OCI-LY1 (cell line): ENCODE measurements around the gene SANBR.

Source experiments
- H2AFZ ChIP-seq: fragments of 200-600 bp; sonication (generic), shearing (Covaris generic); 2 replicates; pipeline ENCODE4 v1.6.0; 2014; ENCODE audit warnings: antibody characterized with exemption, mild to moderate bottlenecking, low read length
- H3F3A ChIP-seq: fragments of 200-600 bp; sonication (generic), shearing (Covaris generic); 2 replicates; pipeline ENCODE4 v1.6.0; 2014; ENCODE audit warnings: mild to moderate bottlenecking, antibody characterized with exemption, low read length, moderate library complexity; ENCODE audit not compliant: insufficient read depth
- H3K27ac ChIP-seq: fragments of 200-600 bp; sonication (generic); 2 replicates; pipeline ENCODE4 v1.5.1; 2014; ENCODE audit warnings: low read length, mixed run types, mild to moderate bottlenecking, low read depth; ENCODE audit not compliant: poor library complexity, severe bottlenecking
- H3K27me3 ChIP-seq: fragments of 200-600 bp; sonication (generic); 2 replicates; pipeline ENCODE4 v1.6.0; 2014; ENCODE audit warnings: antibody characterized with exemption, mild to moderate bottlenecking, low read length, moderate library complexity; ENCODE audit not compliant: insufficient read depth
- H3K36me3 ChIP-seq: fragments of 200-600 bp; sonication (generic); 2 replicates; pipeline ENCODE4 v1.6.1; 2014; ENCODE audit warnings: mild to moderate bottlenecking, antibody characterized with exemption, low read length, moderate library complexity, mixed read lengths; ENCODE audit not compliant: insufficient read depth
- H3K4me1 ChIP-seq: fragments of 200-600 bp; sonication (generic); 2 replicates; pipeline ENCODE4 v1.5.1; 2014; ENCODE audit warnings: mild to moderate bottlenecking, low read length, moderate library complexity; ENCODE audit not compliant: insufficient read depth, severe bottlenecking
- H3K4me2 ChIP-seq: fragments of 200-600 bp; sonication (generic), shearing (Covaris generic); 2 replicates; pipeline ENCODE4 v1.6.1; 2014; ENCODE audit warnings: low read length
- H3K4me3 ChIP-seq: fragments of 200-600 bp; sonication (generic); 2 replicates; pipeline ENCODE4 v1.5.1; 2014; ENCODE audit warnings: low read length, low read depth, mild to moderate bottlenecking, mixed read lengths; ENCODE audit not compliant: poor library complexity, severe bottlenecking
- H3K79me2 ChIP-seq: fragments of 200-600 bp; shearing (Covaris generic); 2 replicates; pipeline ENCODE4 v1.6.1; 2016; ENCODE audit warnings: mixed run types, low read length, mixed read lengths; ENCODE audit not compliant: insufficient read depth
- H3K9ac ChIP-seq: fragments of 200-600 bp; sonication (generic), shearing (Covaris generic); 2 replicates; pipeline ENCODE4 v1.6.1; 2014; ENCODE audit warnings: mild to moderate bottlenecking, low read length, mixed read lengths
- H3K9me2 ChIP-seq: fragments of 200-600 bp; sonication (generic), shearing (Covaris generic); 2 replicates; pipeline ENCODE4 v1.6.1; 2014; ENCODE audit warnings: low read depth, mild to moderate bottlenecking, low read length, mixed read lengths
- H3K9me3 ChIP-seq: fragments of 200-600 bp; shearing (Covaris generic); 2 replicates; pipeline ENCODE4 v1.6.1; 2014; ENCODE audit warnings: low read length, mixed read lengths
- H4K20me1 ChIP-seq: fragments of 200-600 bp; sonication (generic), shearing (Covaris generic); 2 replicates; pipeline ENCODE4 v1.6.0; 2016; ENCODE audit warnings: mild to moderate bottlenecking, low read length; ENCODE audit not compliant: insufficient read depth
- CTCF ChIP-seq: fragments of 200-600 bp; sonication (generic), shearing (Covaris generic); IDR thresholded peaks from 2 replicates; pipeline ENCODE4 v1.5.1; 2017; ENCODE audit warnings: mild to moderate bottlenecking, antibody characterized with exemption, low read length, moderate library complexity, mixed read lengths
- EZH2 ChIP-seq: fragments of 200-600 bp; sonication (generic), shearing (Covaris generic); IDR thresholded peaks from 2 replicates; pipeline ENCODE4 v1.8.0; 2017; ENCODE audit warnings: borderline replicate concordance, mixed run types, mild to moderate bottlenecking, antibody characterized with exemption, low read length, moderate library complexity, mixed read lengths

SANBR gene

GRCh38 chr2:61018798-61019197 is 46.9 kb upstream of the SANBR start:
- peak overlapping the region; percentile 89 for H3K4me3 ChIP-seq
- no peaks in the 10 kb centered on the region for H3F3A ChIP-seq
- peak overlapping the region; percentile 81 for H3K9ac ChIP-seq
- H3K9me2 ChIP-seq, result no peaks in the 10 kb centered on the region
- H3K9me3 ChIP-seq, result peaks cover 3% of the 10 kb centered on the region; the same call in 1 of the 2 replicates
- peak overlapping the region; percentile 89 for H3K27ac ChIP-seq
- no peaks in the 10 kb centered on the region for H3K27me3 ChIP-seq
- no peak overlapping the region for H2AFZ ChIP-seq
- peaks cover 22% of the 10 kb centered on the region for H3K36me3 ChIP-seq
- no peak for TF ChIP-seq CTCF
- no peak for TF ChIP-seq EZH2
- peaks cover 30% of the 10 kb centered on the region for H3K4me1 ChIP-seq
- H3K4me2 ChIP-seq, result peak overlapping the region; percentile 87
- H3K79me2 ChIP-seq, result peaks cover 43% of the 10 kb centered on the region
- H4K20me1 ChIP-seq, result no peaks in the 10 kb centered on the region

GRCh38 chr2:61021228-61021660 is 44.4 kb upstream of the SANBR start:
- TF ChIP-seq EZH2 (no peak), CTCF (no peak)
- Histone ChIP-seq H3K36me3 (peaks cover 22% of the 10 kb centered on the region), H4K20me1 (no peaks in the 10 kb centered on the region), H3K4me3 (no peak overlapping the region), H3K9ac (no peak overlapping the region), H3K9me3 (peaks cover 3% of the 10 kb centered on the region; the same call in 1 of the 2 replicates), H3F3A (no peaks in the 10 kb centered on the region), H3K4me1 (peaks cover 16% of the 10 kb centered on the region), H3K27me3 (no peaks in the 10 kb centered on the region), H2AFZ (no peak overlapping the region), H3K27ac (no peak overlapping the region), H3K4me2 (no peak overlapping the region), H3K79me2 (peaks cover 42% of the 10 kb centered on the region), H3K9me2 (no peaks in the 10 kb centered on the region)

GRCh38 chr2:61023670-61024069 is 42.0 kb upstream of the SANBR start:
- peaks cover 31% of the 10 kb centered on the region for H3K79me2 ChIP-seq
- H2AFZ ChIP-seq, result no peak overlapping the region
- H3K27ac ChIP-seq, result no peak overlapping the region
- H3K27me3 ChIP-seq, result no peaks in the 10 kb centered on the region
- peaks cover 22% of the 10 kb centered on the region for H3K36me3 ChIP-seq
- H3K4me2 ChIP-seq, result no peak overlapping the region
- H3K4me1 ChIP-seq, result peaks cover 11% of the 10 kb centered on the region
- H3K9ac ChIP-seq, result no peak overlapping the region
- no peak for TF ChIP-seq EZH2
- TF ChIP-seq CTCF, result no peak
- H3K9me3 ChIP-seq, result peaks cover 3% of the 10 kb centered on the region; the same call in 1 of the 2 replicates
- no peaks in the 10 kb centered on the region for H4K20me1 ChIP-seq
- H3K9me2 ChIP-seq, result no peaks in the 10 kb centered on the region
- H3F3A ChIP-seq, result no peaks in the 10 kb centered on the region
- H3K4me3 ChIP-seq, result no peak overlapping the region
